Measurements from ENCODE around the gene MXD4. TPM values are rescaled to one million over a fixed set of nuclear protein-coding genes. Genes with fewer than 3 reads are reported as not detected.

The MXD4 gene
- total and polyA plus RNA-seq, 4 donors: 34.4 to 65.1 (median 47.8) TPM

DNA sequence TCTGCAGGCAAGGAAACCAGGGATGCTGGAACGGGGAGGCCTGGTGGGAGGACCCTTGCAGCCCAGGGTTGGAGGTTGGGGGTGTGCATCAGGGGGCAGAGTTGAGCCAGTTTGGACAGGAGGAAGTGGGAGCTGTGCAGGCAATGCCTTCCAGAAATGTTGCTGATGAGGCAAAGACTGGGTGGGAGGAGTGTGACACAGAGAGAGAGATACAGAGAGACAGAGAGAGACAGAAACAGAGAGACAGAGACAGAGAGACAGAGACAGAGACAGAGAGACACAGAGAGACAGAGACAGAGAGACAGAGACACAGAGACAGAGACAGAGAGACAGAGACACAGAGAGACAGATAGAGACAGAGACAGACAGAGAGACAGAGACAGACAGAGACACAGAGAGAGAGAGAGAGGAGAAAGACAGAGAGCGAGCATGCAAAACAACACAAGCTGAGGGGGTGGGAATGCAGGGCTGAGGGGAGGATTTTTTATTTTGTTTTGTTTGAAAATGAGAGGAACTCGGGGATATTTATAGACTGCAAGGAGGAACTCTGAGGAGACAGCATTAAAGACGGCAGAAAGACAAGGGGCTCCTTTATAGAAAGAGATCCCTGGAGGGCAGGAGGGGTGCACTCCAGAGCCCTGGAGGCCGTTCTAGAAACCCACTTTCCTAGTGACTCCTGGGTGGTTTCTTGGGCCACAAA lies 18.1 kb downstream of the MXD4 start:
- no peaks in the 10 kb centered on the region for H3K27me3 ChIP-seq (ENCODE audit: control insufficient read depth in 3 of 3, insufficient read depth in 3 of 3, low read length in 2 of 3)
- TF ChIP-seq, protein P1, sequence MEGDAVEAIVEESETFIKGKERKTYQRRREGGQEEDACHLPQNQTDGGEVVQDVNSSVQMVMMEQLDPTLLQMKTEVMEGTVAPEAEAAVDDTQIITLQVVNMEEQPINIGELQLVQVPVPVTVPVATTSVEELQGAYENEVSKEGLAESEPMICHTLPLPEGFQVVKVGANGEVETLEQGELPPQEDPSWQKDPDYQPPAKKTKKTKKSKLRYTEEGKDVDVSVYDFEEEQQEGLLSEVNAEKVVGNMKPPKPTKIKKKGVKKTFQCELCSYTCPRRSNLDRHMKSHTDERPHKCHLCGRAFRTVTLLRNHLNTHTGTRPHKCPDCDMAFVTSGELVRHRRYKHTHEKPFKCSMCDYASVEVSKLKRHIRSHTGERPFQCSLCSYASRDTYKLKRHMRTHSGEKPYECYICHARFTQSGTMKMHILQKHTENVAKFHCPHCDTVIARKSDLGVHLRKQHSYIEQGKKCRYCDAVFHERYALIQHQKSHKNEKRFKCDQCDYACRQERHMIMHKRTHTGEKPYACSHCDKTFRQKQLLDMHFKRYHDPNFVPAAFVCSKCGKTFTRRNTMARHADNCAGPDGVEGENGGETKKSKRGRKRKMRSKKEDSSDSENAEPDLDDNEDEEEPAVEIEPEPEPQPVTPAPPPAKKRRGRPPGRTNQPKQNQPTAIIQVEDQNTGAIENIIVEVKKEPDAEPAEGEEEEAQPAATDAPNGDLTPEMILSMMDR (IDR thresholded peaks at IDR 0.05; ENCODE audit: control extremely low read depth, extremely low read depth): peak; percentile 16
- no peak overlapping the region for H3K9ac ChIP-seq (ENCODE audit: insufficient read depth in 1 of 2, low read length in 2 of 2)
- peak overlapping the region in 1 of 2 donors; percentile 37 for H3K27ac ChIP-seq (ENCODE audit: low read depth in 1 of 2, low read length in 1 of 2)
- H3K4me3 ChIP-seq: no peak overlapping the region
- ATAC-seq (ENCODE audit: insufficient read depth, low FRiP score) (no peak), DNase-seq (peak; percentile 70 to 83 (median 76))
- H3K36me3 ChIP-seq (ENCODE audit: control insufficient read depth in 4 of 4, insufficient read depth in 4 of 4, low read length in 4 of 4): peaks cover 0 to 18% (median 6%) of the 10 kb centered on the region in 4 donors
- no peaks in the 10 kb centered on the region for H3K9me3 ChIP-seq (ENCODE audit: control insufficient read depth in 4 of 4, insufficient read depth in 3 of 4, low read length in 3 of 4)
- 19 to 31% methylated on average over 5 of the region's 5 CpGs for WGBS, 2 donors
- H3K4me1 ChIP-seq (ENCODE audit: control insufficient read depth in 5 of 5, insufficient read depth in 5 of 5, low read length in 5 of 5): peaks cover 5 to 34% (median 11%) of the 10 kb centered on the region in 5 donors

DNA sequence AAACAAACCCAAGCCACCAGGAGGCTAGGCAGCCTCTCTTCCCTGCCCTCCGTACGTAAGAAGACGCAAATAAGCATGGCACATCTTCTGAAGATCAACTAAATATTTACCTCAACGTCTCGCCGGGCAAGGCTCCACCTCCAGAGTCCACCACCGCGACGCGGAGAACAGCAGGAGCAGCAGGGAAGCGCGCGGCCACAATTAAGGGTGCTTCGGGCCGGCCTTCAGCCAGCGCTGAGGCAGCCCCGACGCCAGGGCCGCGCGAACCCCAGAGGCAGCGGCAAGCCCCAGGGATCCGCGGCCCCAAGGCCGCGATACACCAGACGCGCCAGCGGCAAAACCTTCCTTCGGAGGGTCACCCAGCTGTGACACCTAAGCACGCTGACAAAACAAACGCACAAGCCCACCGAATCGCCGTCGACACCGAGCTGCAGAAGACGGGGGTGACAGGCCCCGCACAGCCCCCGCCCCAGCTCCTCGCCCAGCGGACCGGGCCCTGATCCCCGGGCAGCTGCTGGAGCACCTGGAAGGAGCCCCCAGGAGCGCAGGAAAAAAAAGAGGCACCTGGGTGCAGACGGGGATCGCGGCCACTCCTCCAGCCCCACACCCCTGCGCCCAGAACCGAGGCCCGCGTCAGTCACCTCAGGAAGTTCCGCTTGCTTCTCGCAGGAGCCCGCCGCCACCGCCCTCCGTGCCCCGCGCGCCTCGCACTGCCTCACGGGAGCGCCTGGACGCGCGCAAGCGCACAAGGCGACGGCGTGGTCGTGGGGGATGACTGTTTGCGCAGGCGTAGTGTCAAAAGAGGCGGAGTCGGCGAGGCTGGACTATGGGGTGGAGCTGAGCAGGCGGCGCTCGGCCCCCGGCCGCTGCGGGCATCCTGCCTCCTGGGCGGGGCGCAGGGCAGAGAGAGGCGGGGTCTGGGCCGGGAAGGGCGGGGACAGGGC lies 20.2 kb downstream of the MXD4 start, which contains the start of the genes HAUS3 and POLN:
Gene HAUS3 (minus strand): TSS at position 712 of the 944 bp plus-strand sequence. CDS start 1,175 bp downstream, outside the sequence.
Gene POLN (minus strand): TSS at position 712 of the 944 bp plus-strand sequence. CDS start 12,890 bp downstream, outside the sequence.
- ATAC-seq (ENCODE audit: insufficient read depth, low FRiP score) (peak; percentile 99), DNase-seq (peak; percentile 98 to 99 (median 99))
- Histone ChIP-seq H3K9ac (ENCODE audit: insufficient read depth in 1 of 2, low read length in 2 of 2) (peak within 1 kb of the TSS; percentile 47 to 90), H3K4me3 (peak within 1 kb of the TSS; percentile 83), H3K27ac (ENCODE audit: low read depth in 1 of 2, low read length in 1 of 2) (peak within 1 kb of the TSS; percentile 17 to 84), H3K9me3 (ENCODE audit: control insufficient read depth in 4 of 4, insufficient read depth in 3 of 4, low read length in 3 of 4) (no peaks in the 10 kb centered on the region), H3K36me3 (ENCODE audit: control insufficient read depth in 4 of 4, insufficient read depth in 4 of 4, low read length in 4 of 4) (peaks cover 0 to 6% (median 3%) of the 10 kb centered on the region in 4 donors), H3K27me3 (ENCODE audit: control insufficient read depth in 3 of 3, insufficient read depth in 3 of 3, low read length in 2 of 3) (no peaks in the 10 kb centered on the region), H3K4me1 (ENCODE audit: control insufficient read depth in 5 of 5, insufficient read depth in 5 of 5, low read length in 5 of 5) (peaks cover 5 to 37% (median 11%) of the 10 kb centered on the region in 5 donors)
- TF ChIP-seq, protein P1 (IDR thresholded peaks at IDR 0.05; ENCODE audit: control extremely low read depth, extremely low read depth): no peak
- WGBS, 2 donors: 0 to 1% methylated on average over 82 to 88 of the region's 88 CpGs

DNA sequence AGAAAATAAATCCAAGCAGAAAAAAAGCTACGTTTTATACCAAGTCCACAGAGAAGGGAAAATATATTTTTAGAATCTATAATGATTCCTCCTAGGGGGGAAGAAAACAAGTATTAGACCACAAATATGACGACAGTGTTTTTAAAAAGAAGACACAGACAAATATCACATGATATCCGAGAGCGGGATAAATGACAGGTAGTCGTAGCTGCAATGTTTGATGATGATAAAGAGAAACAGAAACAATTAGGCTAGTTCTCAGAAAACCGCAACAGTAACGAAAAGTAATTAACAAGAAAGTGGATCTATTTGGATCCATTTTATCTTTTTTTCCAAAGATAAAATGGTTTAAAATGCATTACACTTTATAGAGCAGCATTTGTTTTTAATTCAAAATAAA lies 20.9 kb downstream of the MXD4 start:
- TF ChIP-seq, protein P1 (IDR thresholded peaks at IDR 0.05; ENCODE audit: control extremely low read depth, extremely low read depth): no peak
- 4% methylated on average over 7 of the region's 7 CpGs for WGBS, 2 donors
- no peak for ATAC-seq (ENCODE audit: insufficient read depth, low FRiP score)
- no peak for DNase-seq
- H3K36me3 ChIP-seq (ENCODE audit: control insufficient read depth in 4 of 4, insufficient read depth in 4 of 4, low read length in 4 of 4): peaks cover 0 to 6% (median 3%) of the 10 kb centered on the region in 4 donors
- no peak overlapping the region for H3K27ac ChIP-seq (ENCODE audit: low read depth in 1 of 2, low read length in 1 of 2)
- peak overlapping the region; percentile 47 to 90 for H3K9ac ChIP-seq (ENCODE audit: insufficient read depth in 1 of 2, low read length in 2 of 2)
- peaks cover 5 to 37% (median 11%) of the 10 kb centered on the region in 5 donors for H3K4me1 ChIP-seq (ENCODE audit: control insufficient read depth in 5 of 5, insufficient read depth in 5 of 5, low read length in 5 of 5)
- H3K9me3 ChIP-seq (ENCODE audit: control insufficient read depth in 4 of 4, insufficient read depth in 3 of 4, low read length in 3 of 4): no peaks in the 10 kb centered on the region
- peak overlapping the region; percentile 83 for H3K4me3 ChIP-seq
- no peaks in the 10 kb centered on the region for H3K27me3 ChIP-seq (ENCODE audit: control insufficient read depth in 3 of 3, insufficient read depth in 3 of 3, low read length in 2 of 3)
